SKM-1 (cell line): ENCODE measurements around the gene TXNRD1.
"Not testable (repeated sequence)": the region's sequence is repeated elsewhere in the genome, so short reads cannot be mapped to it uniquely, and the experiment has no call there.

ENCODE experiments used
- DNase-seq: peaks from one replicate; lab custom pipeline; 2025; ENCODE audit not compliant: unreplicated experiment; lab: John Stamatoyannopoulos, UW

The TXNRD1 gene

GRCh38 chr12:104320627-104321024 lies 105.0 kb downstream of the TXNRD1 start:
- no peak for DNase-seq

- DNase-seq: no peak
Observed at GRCh38 chr12:104321949-104322348, 106.4 kb downstream of the TXNRD1 start.

DNA sequence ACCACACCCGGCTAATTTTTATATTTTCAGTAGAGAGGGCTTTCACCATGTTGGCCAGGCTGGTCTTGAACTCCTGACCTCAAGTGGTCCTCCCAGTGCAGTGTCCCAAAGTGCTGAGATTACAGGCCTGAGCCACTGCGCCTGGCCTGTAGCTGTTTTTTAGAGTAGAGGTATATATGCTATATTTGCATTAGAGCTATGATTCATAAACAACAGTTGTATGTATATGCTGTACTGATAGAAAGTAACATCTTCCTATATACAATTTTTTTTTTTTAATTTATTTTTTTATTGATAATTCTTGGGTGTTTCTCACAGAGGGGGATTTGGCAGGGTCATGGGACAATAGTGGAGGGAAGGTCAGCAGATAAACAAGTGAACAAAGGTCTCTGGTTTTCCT lies 107.0 kb downstream of the TXNRD1 start:
- not testable (repeated sequence) for DNase-seq

- no peak for DNase-seq
Observed at GRCh38 chr12:104323899-104324298, 108.3 kb downstream of the TXNRD1 start.

GRCh38 chr12:104328278-104328677 lies 112.7 kb downstream of the TXNRD1 start:
- DNase-seq: not testable (repeated sequence)

- no peak for DNase-seq
Observed at GRCh38 chr12:104328790-104329189, 113.2 kb downstream of the TXNRD1 start.

- no peak for DNase-seq
Observed at GRCh38 chr12:104329707-104330532, 114.3 kb downstream of the TXNRD1 start.

- DNase-seq: no peak
Observed at GRCh38 chr12:104331376-104331775, 115.8 kb downstream of the TXNRD1 start.

GRCh38 chr12:104332273-104332672 lies 116.7 kb downstream of the TXNRD1 start:
- not testable (repeated sequence) for DNase-seq

- DNase-seq: no peak
Observed at GRCh38 chr12:104333692-104334255, 118.2 kb downstream of the TXNRD1 start.

- DNase-seq: no peak
Observed at GRCh38 chr12:104334581-104334980, 119.0 kb downstream of the TXNRD1 start.

- DNase-seq: no peak
Observed at GRCh38 chr12:104336115-104336514, 120.5 kb downstream of the TXNRD1 start.

DNA sequence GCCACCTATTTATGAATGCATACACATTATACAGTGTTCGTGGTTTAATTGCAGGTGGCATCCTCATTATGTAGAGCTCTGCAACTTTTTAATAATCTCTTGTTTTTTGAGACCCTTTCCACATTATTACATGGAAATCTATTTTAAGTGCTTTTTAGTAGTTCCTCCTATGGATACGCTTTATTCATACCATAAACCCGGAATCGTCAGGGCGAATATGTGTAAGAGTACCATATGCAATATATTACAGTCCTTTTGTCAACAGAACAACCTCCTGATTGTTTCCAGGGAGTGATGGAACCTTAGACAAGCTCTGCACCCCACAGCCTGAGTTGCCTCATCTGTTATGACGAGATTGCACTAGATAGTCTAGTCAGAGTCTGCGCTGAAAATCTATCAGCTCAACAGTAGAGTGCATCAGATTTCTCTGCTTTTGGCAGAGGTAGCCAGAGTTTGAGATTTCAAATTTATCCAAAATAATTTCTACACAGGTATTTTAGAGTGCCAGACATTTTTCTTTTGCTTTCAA lies 121.5 kb downstream of the TXNRD1 start:
- DNase-seq: no peak

- no peak for DNase-seq
Observed at GRCh38 chr12:104339663-104340062, 124.1 kb downstream of the TXNRD1 start.

DNA sequence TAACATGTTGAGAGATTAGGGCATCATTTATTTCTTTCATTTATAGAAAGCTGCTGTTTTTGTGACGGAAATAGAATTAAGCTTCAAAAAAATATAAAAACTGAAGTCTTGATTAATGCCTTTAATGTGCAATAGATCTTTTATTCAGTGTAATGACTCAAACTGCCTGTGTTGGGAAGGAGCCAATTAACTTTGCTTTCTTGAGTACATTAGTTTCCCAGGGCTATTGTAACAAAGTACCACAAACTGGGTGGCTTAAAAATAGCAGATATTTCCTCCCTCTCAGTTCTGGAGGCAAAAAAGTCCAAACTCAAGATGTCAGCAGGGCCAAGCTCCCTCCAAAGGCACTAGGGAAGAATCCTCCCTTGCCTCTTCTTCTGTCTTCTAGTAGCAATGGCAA lies 124.6 kb downstream of the TXNRD1 start:
- no peak for DNase-seq

GRCh38 chr12:104340925-104341611 lies 125.5 kb downstream of the TXNRD1 start:
- no peak for DNase-seq

GRCh38 chr12:104342147-104342546 lies 126.6 kb downstream of the TXNRD1 start:
- no peak for DNase-seq

DNA sequence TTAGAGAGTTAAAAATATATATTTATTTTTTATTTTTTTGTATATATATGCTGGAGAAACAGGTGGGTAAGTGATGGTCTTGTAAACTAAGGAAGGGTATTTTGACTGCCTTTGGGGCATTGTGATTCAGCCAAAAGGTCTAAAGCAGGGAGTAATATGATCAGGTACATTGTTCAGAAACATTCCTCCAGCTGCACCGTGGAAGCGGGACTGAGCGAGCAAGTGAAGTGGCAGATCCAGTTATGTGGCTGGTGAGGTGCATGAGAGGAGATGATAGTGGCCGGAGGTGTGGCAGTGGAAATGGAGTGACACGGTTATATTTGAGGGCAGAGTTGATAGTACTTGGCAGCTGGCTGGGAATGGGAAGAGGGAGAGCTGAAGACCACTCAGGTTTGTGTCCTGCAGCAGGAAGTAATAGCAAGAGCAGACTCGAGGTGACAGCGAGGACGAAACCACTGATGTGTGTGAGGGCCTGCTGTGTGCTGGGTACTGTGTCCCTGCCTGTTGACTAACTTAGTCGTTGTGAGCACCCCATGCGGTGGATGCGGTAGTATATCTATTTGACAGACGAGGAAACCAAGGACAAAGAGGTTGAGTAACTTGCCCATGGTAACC lies 127.2 kb downstream of the TXNRD1 start:
- DNase-seq: no peak

GRCh38 chr12:104344682-104345081 lies 129.1 kb downstream of the TXNRD1 start:
- no peak for DNase-seq

DNA sequence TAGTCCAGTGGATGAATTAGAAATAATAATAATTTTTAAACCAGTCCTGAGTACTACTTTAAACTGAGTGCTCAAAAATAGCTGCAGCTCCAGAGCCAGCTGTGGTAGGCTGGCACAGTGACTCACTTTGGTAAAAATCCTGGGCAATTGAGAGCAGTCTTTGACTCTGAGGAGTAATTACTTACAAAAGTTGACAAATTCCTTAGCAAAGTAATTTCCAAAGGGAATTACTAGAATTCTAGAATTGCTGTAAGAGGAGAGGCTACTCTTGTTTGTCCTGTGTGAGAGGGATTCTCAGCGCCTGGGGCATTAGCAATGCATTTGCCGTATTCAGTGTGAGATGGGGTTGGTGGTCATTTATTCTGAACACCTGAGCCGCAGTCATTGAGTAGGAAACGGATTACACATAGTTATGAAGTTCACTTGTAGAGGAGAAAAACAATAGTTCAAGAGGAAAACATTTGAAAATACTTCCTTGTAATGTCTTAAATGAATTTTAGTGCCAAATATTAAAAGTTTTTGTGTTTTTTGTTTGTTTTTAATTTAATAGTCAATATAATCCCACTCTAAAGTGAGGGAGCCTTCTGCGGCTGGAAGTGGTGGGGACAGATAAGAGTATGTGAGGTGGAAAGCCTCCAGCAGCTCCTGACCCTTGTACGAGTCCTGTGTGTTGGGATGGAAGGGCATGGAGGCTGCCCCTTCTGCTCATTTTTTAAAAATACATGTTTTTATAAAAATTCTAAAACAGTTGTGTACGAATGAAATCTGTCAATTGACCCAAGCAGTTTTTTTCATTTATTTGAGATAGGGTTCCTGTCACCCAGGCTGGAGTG lies 129.9 kb downstream of the TXNRD1 start:
- no peak for DNase-seq
